A549 treated with AZD9567 at 1 μM for 4 hours (cell line): ENCODE results near the gene ST7. TPM values are rescaled to one million over a fixed set of nuclear protein-coding genes. Genes with fewer than 3 reads are reported as not detected.

ENCODE experiments used
- total RNA-seq: library from RNA; stranded (reverse); fragments of 200-300 nt; extraction: Qiagen RNA extraction; gene quantifications from 5 replicates; pipeline ENCODE4 v1.2.3, GENCODE V29; 2022; ENCODE audit not compliant: insufficient read depth

Gene ST7
- total RNA-seq, result 21.3 to 45.1 TPM (median 21.9 TPM) in 5 replicates

GRCh38 chr7:116953372-116953905 lies at the start of gene ST7:
Gene ST7, plus strand, starts transcription at chr7:116953501. Its CDS starts 40 bp downstream, at chr7:116953541.

Other genes starting within 250 kb of the ST7 start
- gene CAPZA2, start 90.9 kb upstream of the ST7 start, total RNA-seq, result 117 to 191 TPM (median 127 TPM) in 5 replicates